GM12873 (cell line): ENCODE results near the gene BRINP3.

ENCODE experiments used
- TF ChIP-seq, protein P1 (sequence below): IDR thresholded peaks from 2 replicates; pipeline ENCODE4 v1.5.1; 2012; ENCODE audit warnings: low read depth, mild to moderate bottlenecking, moderate library complexity, low read length, control low read depth; ENCODE audit not compliant: insufficient read depth; ENCODE audit errors: missing control alignments

Gene BRINP3

DNA sequence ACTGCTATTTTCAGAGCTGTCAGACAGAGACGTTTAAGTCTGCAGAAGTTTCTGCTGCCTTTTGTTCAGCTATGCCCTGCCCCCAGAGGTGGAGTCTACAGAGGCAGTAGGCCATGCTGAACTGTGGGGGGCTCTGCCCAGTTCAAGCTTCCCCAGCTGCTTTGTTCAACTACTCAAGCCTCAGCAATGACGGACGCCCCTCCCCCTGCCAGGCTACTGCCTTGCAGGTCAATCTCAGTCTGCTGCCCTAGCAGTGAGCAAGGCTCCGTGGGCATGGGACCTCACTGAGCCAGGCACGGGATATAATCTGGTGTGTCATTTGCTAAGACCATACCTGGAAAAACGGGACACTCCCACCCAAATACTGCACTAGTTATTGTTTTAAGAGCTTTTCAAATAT lies 219.7 kb downstream of the BRINP3 start:
- TF ChIP-seq, protein P1, sequence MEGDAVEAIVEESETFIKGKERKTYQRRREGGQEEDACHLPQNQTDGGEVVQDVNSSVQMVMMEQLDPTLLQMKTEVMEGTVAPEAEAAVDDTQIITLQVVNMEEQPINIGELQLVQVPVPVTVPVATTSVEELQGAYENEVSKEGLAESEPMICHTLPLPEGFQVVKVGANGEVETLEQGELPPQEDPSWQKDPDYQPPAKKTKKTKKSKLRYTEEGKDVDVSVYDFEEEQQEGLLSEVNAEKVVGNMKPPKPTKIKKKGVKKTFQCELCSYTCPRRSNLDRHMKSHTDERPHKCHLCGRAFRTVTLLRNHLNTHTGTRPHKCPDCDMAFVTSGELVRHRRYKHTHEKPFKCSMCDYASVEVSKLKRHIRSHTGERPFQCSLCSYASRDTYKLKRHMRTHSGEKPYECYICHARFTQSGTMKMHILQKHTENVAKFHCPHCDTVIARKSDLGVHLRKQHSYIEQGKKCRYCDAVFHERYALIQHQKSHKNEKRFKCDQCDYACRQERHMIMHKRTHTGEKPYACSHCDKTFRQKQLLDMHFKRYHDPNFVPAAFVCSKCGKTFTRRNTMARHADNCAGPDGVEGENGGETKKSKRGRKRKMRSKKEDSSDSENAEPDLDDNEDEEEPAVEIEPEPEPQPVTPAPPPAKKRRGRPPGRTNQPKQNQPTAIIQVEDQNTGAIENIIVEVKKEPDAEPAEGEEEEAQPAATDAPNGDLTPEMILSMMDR, result no peak

DNA sequence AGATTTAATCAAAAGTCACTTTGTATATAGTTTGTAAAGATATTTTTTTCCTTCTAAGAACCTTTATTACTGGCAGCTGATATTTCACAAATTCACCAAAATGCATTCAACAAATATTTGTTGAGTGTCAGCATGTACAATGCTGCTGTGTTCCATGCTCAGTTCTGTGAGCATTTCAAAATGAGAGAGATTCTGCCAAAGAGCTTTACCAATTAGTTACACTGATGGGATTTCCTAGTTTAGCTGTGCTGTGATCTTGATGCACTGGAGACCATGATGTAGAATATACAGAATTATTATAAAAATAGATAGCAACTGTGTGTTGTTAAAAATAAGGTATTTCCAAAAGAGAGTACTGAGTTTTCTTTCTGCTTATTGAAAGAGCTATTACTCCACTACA lies 225.6 kb downstream of the BRINP3 start:
- TF ChIP-seq, protein P1, result no peak

DNA sequence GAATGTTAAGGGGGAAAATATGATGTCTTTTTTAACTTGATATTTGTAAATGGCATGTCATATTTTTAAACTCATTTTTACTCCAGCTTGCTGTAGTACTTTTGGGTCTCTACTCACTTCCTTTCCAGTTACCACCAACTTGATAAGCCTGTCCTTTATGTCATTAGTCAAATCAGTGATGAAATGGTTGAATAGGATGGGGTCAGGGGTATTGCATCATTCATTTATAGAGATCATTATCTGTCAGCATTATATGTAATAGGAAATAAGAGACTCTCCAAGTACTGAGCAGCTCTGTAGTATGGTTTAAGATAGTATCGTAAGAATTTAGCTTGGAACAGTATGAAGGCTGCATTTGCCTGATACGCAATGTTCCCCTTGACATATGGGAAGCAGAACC lies 227.3 kb downstream of the BRINP3 start:
- TF ChIP-seq, protein P1, result no peak

DNA sequence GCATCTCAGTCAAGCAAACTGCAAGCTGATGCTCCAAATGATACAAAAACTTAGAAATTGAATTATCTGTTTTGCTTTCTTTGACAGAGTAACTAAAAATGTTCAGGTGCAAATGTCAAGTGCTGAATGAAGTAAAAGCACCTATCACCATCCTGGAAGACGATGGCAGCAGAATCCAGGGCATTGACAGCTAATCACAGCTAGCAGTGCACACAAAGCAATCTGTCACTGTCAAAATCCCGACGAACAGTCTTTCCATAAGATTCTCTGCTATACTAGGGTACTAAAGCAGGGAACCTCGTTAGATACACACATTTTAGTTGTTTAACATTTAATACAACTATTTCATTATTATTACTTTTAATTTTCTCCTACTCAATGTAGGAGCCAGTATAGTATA lies 233.3 kb downstream of the BRINP3 start:
- TF ChIP-seq, protein P1, result no peak

DNA sequence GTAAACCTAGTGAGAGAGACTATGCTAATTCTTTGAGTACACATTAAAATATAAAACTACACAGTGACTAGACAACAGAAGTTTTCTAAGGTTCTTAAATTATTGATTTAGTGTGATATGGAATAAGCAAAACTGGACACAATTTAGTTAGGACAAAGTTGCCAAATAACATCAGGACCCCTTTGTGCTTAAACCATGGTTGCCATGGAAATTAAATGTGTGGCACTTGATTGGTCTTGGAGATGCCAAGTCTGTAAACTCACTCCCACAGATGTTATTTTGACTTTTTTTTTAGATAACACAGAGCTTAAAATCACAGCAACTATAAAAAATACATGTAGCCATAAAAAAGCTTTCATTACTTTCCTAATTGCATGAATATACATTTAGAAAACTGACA lies 234.6 kb downstream of the BRINP3 start:
- TF ChIP-seq, protein P1, result no peak

GRCh38 chr1:190226006-190226405 lies 251.7 kb downstream of the BRINP3 start:
- TF ChIP-seq, protein P1, result no peak

GRCh38 chr1:190212450-190212849 lies 265.2 kb downstream of the BRINP3 start:
- TF ChIP-seq, protein P1, result no peak
